ENCODE measurements around the gene MORN5.

The MORN5 gene

DNA sequence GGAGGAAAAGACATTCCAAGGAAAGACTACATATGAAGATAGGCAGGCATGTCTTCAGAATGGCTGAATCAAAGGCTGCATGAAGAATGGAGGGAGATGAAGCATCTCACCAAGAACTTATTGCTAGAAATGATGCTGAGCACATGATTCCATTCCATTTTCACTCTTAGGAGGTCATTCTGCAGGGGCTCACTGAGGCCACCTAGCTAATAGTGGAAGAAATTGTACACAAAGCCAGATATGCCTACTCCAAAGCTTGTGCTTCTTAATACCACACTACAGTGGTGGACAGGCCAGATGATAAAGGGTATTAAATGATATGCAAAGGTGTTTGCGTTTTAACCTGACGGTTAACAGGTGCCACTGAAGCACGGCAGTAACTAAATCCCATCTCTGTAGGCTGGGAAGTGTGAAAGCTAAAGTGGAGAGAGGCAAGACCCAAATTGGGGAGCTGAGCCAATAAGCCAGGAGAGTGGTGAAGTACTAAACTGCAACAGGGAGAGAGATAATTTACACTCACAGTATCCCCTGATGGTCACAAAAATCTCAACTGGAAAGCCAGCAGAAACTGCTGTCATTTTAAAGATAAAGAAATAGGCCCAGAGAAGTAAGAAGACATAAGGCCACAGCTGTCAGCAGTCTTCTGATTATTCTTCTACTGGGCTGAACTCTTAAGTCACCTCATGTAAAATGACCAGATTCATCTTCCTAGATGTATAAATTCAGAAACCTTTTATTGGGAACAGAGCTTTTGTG, 14.7 kb upstream of the MORN5 start:
- H3K4me3 ChIP-seq (ENCODE audit: low read length), result no peak overlapping the region
- TF ChIP-seq, protein P1, sequence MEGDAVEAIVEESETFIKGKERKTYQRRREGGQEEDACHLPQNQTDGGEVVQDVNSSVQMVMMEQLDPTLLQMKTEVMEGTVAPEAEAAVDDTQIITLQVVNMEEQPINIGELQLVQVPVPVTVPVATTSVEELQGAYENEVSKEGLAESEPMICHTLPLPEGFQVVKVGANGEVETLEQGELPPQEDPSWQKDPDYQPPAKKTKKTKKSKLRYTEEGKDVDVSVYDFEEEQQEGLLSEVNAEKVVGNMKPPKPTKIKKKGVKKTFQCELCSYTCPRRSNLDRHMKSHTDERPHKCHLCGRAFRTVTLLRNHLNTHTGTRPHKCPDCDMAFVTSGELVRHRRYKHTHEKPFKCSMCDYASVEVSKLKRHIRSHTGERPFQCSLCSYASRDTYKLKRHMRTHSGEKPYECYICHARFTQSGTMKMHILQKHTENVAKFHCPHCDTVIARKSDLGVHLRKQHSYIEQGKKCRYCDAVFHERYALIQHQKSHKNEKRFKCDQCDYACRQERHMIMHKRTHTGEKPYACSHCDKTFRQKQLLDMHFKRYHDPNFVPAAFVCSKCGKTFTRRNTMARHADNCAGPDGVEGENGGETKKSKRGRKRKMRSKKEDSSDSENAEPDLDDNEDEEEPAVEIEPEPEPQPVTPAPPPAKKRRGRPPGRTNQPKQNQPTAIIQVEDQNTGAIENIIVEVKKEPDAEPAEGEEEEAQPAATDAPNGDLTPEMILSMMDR (IDR thresholded peaks at IDR 0.05; ENCODE audit: insufficient read depth, low read depth, low read length, missing control alignments), result peak; percentile 40
- DNase-seq (ENCODE audit: low read depth), result peak; percentile 27

DNA sequence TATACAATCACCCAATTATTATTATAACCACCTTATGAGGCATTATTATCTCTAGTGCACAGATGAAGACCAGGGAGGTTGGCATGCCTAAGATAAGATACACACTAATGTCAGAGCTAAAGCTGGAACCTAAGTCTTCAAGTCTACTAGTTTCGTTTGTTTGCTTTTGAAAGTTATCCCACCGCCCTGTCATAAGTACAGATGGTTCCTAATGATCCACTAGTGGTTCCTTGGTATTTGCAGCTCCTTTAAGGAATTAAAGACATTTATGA, 14.2 kb upstream of the MORN5 start:
- TF ChIP-seq, protein P1 (IDR thresholded peaks at IDR 0.05; ENCODE audit: insufficient read depth, low read depth, low read length, missing control alignments), result no peak
- no peak for DNase-seq (ENCODE audit: low read depth)
- H3K4me3 ChIP-seq (ENCODE audit: low read length), result no peak overlapping the region

DNA sequence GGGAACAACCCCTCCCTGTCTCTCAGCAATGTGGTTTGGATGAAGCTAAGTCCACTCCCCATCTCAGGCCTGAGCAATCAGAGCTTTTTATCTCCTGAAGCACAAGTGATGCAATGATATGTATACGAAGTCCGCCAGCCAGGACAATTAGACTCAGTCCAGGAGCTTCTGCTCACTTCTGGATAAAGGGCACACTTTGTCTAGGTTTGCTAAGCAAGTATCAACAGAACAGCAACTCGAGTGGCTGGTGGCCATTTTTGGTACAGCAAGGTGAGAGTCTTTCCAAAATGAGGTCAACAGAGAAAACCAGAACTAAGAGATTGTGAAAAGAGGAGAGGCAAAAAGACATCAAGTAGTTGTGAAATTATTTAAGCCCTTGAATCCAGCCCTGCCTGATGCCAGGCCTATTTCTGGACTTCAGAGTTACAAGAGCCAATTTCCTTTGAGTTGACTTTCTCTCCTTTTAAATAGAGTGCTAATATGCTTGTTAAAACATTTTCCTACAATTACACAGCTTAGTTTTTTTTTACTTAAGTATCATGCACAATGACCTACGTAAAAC, 8.4 kb upstream of the MORN5 start:
- TF ChIP-seq, protein P1 (IDR thresholded peaks at IDR 0.05; ENCODE audit: insufficient read depth, low read depth, low read length, missing control alignments), result no peak

DNA sequence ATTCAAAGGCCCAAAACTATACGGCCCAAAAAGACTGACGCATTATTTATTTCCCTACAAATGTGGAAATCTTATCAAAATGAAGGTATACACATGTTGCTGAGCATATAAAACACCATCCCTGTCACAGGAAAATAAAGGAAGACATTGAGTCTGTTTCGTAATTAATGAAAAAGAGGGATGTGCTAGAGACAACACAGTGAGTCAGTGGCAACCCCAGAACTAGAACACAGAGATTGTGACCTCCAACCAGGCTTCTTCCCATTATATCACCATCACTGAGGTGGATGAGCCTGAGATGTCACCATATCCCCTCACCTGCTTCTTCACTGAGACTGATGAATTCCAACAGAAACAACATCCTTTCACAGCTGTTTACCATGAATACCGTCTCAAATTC, 3.9 kb upstream of the MORN5 start:
- H3K4me3 ChIP-seq (ENCODE audit: low read length), result no peak overlapping the region
- TF ChIP-seq, protein P1 (IDR thresholded peaks at IDR 0.05; ENCODE audit: insufficient read depth, low read depth, low read length, missing control alignments), result no peak
- no peak for DNase-seq (ENCODE audit: low read depth)

More for the DNA sequence above, 8.4 kb upstream of the MORN5 start:
- H3K4me3 ChIP-seq (ENCODE audit: low read length), result no peak overlapping the region
- no peak for DNase-seq (ENCODE audit: low read depth)

DNA sequence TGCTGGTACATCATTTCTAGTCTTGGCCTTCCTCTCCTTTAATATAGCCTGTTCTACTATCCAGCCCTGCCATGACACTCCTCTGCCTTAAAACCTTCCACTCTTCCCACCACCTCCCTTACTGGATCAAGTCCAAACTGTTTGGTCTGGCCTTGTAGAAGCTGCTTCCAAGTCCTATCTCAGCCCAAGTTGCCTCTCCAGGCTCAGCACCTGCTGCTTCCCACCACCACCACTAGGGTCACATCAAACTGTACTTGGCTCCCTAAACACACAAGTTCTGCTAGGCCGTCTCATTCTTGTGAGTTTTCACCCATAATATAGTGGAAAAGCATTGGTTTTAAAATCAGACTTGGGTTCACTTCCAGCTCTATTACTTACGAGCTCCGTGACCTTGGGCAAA, 1.5 kb upstream of the MORN5 start:
- DNase-seq (ENCODE audit: low read depth), result peak; percentile 61
- no peak overlapping the region for H3K4me3 ChIP-seq (ENCODE audit: low read length)
- TF ChIP-seq, protein P1 (IDR thresholded peaks at IDR 0.05; ENCODE audit: insufficient read depth, low read depth, low read length, missing control alignments), result peak; percentile 70

DNA sequence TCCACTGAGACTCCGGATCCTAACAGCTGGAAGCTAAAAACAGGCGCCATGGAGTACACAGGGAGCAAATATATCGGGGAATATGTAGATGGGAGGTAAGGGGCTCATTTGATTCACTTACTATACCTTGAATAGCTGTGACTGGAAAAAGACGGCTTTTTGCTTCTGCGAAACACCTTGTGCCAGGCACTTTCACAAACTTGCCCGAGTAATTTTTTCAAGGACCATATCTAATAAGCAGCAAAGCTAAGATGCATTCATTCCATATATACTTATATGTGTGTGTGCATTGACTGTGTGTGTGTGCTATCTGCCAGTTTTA, 178 bp downstream of the MORN5 start:
- H3K4me3 ChIP-seq (ENCODE audit: low read length), result peak overlapping the region; percentile 85
- TF ChIP-seq, protein P1 (IDR thresholded peaks at IDR 0.05; ENCODE audit: insufficient read depth, low read depth, low read length, missing control alignments), result no peak
- no peak for DNase-seq (ENCODE audit: low read depth)

DNA sequence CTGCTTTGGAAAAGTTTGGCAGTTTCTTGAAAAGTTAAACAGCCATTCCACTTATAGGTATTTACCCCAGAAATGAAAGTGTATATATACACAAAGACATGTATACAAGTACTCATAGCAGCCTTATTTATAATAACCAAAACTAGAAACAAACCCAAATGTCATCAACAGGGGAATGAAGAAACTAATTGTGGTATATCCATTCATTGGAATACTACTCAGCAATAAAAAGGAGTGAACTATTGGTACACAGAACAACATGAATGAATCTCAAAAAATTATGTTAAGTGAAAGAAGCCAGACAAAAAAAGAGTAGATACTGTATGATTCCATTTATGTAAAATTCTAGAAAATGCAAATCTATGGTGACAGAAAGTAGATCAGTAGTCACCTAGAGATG, 2.7 kb downstream of the MORN5 start:
- H3K4me3 ChIP-seq (ENCODE audit: low read length), result no peak overlapping the region
- TF ChIP-seq, protein P1 (IDR thresholded peaks at IDR 0.05; ENCODE audit: insufficient read depth, low read depth, low read length, missing control alignments), result no peak
- DNase-seq (ENCODE audit: low read depth), result no peak
